Umbilical cord (tissue), 2 donors: ENCODE data around the gene OTULIN. TPM values are rescaled to one million over a fixed set of nuclear protein-coding genes. Genes with fewer than 3 reads are reported as not detected.

ENCODE experiments used
- DNase-seq: peaks from one replicate; pipeline ENCODE4 v3.0.0-alpha.2; 2015; ENCODE audit warnings: low spot score
- total RNA-seq: library from RNA; depleted of rRNA; stranded (reverse); fragments of >200 nt; gene quantifications from one replicate; pipeline ENCODE4 v1.2.3, GENCODE V29; 2014; ENCODE audit warnings: low replicate concordance; ENCODE audit not compliant: insufficient read depth

Gene OTULIN
- total RNA-seq, 1 donor from 2014 or later: 37.6 TPM

DNA sequence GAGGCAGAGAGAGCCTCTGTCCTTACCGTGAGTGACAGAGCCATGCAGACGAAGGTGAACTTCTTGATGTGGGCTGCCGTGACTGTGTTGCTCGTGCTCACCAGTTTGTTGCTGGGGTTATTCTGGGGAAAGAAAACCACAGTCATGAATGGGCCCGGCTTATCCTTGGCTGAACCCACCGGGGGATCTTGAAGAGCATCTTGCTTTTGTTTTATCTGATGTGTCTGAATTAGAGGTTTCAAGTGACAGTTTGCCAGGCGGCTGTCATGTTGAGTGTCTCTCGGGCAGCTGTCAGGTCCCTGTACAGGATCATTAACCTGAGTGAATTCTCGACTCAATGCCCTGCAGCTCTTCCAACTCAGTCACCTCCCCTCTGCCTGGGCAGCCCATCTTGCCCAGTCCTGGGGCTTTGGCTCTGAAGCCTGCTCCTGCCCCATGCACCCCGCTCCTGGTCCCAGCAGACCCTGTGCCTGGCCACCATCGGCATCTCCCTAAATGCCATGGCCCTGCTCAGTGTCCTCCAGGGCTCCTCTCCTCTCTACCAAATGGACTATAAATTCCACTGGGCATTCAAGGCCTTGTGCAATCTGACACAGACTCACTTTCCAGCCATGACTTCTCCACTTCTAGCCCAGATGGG lies 77.4 kb downstream of the OTULIN start:
- DNase-seq: no peak

DNA sequence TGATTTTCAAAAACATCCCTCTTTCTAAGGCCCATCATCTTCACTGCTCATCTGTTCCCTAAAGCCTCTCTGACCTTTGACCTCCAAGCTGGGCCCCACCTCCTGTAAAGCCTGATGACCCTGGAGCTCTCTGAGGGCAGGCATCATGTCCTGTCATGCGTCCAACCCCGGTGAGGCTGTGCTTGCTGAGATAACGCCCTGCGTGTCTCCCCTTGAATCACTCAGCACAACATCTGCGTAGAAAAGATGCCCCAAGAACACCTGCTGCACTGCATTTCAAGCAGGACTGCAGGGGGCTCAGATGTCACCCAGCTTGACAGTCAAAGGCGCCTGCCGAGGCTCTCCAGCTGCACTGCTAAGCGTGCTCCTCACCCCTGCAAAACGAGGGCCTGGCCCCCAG lies 78.0 kb downstream of the OTULIN start:
- no peak for DNase-seq

DNA sequence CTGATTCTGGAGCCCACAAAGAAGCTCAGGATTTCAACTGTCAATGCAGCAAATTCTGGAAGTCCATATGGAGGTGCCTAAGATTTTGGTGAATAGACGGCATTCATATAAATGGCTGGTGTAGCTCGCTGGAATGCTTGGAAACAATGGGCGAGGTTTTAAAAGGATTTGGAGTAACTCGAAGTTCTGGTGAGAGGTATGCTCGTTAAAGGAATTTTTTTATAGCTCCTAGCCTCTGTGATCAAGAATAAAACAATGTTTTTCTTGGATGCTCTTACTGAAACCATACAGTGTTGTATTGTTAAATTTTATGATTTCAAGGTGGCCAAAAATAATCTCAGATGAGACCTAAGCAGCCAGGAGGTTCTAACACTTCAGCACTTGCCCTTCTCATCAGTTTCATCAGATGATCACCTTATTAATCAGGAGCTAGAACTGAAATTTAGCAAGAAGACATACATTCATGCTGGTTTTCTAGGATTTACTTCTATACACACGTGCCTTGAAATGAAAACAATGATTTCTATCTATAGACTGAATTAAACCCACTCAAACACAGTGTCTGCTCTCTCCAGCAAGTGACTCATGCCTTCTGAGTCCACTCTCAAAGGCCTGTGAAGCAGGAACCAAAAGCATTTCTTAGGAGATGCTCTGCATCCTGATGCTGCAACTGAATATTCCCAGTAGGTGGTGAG lies 79.2 kb downstream of the OTULIN start:
- DNase-seq: no peak

DNA sequence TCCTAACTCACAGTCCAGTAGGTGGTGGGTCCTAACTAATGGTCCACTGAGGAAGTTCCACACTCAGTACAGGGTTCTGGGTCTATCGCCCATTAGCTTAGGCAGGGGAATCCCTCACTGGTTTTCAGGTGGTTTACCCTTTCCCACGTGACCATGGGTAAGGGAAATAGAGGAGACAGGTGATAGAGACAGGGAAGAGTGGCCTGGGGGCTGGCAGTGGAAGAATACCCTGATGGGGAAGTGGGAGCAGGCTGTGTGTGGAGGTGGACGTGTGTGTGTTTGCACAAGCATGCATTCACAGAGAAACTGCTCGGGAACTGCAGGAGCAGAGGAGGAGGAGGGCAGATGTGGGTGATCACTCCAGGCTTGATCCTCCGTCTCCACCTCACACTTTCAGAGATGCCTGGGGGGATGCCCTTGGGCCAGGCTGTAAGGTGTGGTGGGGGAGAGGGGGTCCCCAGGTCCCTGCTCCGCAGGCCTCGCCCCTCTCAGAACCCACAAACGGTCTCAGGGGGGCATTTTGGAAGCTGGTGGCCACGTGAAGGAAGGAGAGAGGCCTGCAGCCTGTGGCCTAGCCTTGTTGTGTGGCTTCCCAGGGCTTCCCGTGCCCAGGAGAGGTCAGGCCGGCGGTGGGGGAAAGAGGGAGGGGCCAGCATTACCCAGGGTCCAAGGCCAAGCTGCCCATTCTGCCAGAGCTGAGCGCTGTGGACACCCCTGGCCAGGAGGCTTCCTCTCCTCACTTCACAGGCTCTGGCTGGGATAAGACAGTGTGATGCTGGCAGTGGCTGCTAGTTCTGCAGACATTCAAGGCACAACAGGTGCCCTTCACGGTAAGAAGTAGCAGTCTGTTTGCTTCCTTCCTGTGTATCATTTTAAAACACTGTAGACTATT lies 80.0 kb downstream of the OTULIN start:
- DNase-seq: no peak

DNA sequence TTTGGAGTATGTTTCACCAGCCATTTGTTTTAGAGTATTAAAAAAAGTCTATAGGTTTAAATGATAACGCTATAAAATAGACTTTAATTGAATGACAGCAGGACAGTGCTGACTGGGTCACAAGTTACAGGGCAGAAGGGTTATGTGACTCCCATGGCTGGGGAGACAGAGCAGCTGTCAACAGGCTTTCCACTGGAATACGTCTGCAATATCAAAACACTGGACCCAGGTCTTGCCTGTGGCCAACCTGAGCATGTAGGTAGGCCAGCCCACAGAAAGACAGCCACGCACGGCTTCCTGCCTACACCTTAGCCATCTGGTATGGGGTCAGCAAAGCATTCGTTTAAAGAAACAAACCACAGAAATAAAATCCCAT lies 80.7 kb downstream of the OTULIN start:
- no peak for DNase-seq

DNA sequence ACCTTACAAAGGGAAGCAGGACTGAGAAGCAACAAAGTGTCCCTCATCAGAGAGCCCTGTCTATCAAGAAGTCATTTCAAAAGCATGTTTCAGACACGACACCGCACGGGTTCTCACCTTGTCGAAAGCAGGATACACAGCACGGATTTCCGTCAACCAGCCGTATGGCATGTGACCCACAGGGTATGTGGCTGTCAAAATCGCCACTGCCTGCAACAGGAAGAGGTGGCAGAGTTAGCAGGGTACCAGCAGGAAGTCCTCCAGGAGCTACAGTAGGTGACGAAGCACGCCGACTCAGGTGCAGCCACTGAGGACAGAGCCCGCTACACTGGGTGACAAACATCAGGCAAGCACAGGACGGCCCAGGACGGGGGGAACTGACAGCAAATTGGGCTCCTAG lies 81.2 kb downstream of the OTULIN start:
- DNase-seq: no peak

DNA sequence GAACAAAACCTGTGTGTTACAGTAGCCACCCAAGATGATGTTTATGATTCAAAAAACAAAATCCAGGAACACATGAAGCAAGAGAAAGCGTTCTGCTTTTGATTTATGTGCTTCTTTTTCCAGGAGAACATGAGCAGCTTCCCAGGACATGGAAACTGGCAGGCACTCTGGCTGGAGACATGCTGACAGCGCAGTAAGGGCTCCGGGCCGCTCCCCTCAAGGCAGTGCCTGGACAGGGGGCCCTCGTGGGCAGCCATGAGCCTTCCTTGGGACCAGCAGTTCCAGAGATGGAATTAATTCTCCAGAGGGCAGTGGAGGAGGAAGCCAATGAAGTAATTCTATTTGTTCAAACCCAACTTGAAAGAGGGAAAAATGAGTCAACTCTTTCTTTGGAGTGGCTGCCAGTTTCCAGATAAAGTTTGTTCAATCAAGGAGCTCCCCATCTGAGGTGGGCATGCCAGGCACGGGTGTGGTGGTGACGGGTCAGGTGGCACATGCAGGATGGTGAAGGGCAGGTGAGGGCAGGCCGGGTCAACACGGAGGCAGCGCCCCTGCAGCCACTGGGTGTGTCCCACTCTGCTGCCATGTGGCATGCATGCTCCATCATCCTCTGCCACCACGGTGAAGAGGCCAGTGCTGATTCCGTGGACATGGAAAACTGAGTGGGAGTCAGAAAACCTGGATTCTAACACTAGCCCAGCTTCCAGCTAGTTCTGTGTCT lies 83.8 kb downstream of the OTULIN start:
- DNase-seq: no peak

Other genes starting within 250 kb of the OTULIN start
- gene OTULINL, start 82.9 kb upstream of the OTULIN start, total RNA-seq: 3.1 TPM
- 27.0 TPM for gene ANKH, start 207.1 kb downstream of the OTULIN start, total RNA-seq